Measurements from ENCODE around the gene DTX1. TPM values are rescaled to one million over a fixed set of nuclear protein-coding genes. Genes with fewer than 3 reads are reported as not detected.
"Not testable (repeated sequence)": the region's sequence is repeated elsewhere in the genome, so short reads cannot be mapped to it uniquely, and the experiment has no call there.

The DTX1 gene
- total and polyA plus RNA-seq, 4 donors, result 0.15 to 4.8 (median 2.3) TPM

GRCh38 chr12:113109872-113110599 is 53.5 kb downstream of the DTX1 start:
- no peaks in the 10 kb centered on the region for H3K36me3 ChIP-seq (ENCODE audit: control insufficient read depth in 1 of 2, insufficient read depth in 2 of 2, low read length in 1 of 2)
- H3K9me3 ChIP-seq (ENCODE audit: control insufficient read depth, low read length), result no peaks in the 10 kb centered on the region
- no peak overlapping the region for H3K27ac ChIP-seq (ENCODE audit: low read depth in 1 of 2, low read length in 2 of 2)
- peak in 1 of 2 donors; percentile 18 for DNase-seq
- no peaks in the 10 kb centered on the region for H3K27me3 ChIP-seq (ENCODE audit: control insufficient read depth in 1 of 2, insufficient read depth in 2 of 2, low read length in 1 of 2)
- no peak overlapping the region for H3K4me3 ChIP-seq (ENCODE audit: low read length in 2 of 2)
- 58 to 67% methylated on average over 7 of the region's 7 CpGs for WGBS, 2 donors
- no peak for ATAC-seq (ENCODE audit: low FRiP score)
- intact Hi-C loops (cut with DNase I), result no loop called here
- H3K4me1 ChIP-seq (ENCODE audit: control insufficient read depth in 1 of 2, insufficient read depth in 2 of 2, low read length in 2 of 2), result no peaks in the 10 kb centered on the region

GRCh38 chr12:113111247-113111646 is 54.7 kb downstream of the DTX1 start:
- ATAC-seq (ENCODE audit: low FRiP score), result no peak
- H3K27ac ChIP-seq (ENCODE audit: low read depth in 1 of 2, low read length in 2 of 2), result no peak overlapping the region
- no peak for DNase-seq
- intact Hi-C loops (cut with DNase I), result no loop called here
- no peaks in the 10 kb centered on the region for H3K36me3 ChIP-seq (ENCODE audit: control insufficient read depth in 1 of 2, insufficient read depth in 2 of 2, low read length in 1 of 2)
- WGBS, 2 donors, result 79 to 88% methylated on average over 3 of the region's 3 CpGs
- H3K4me3 ChIP-seq (ENCODE audit: low read length in 2 of 2), result no peak overlapping the region
- no peaks in the 10 kb centered on the region for H3K4me1 ChIP-seq (ENCODE audit: control insufficient read depth in 1 of 2, insufficient read depth in 2 of 2, low read length in 2 of 2)
- H3K27me3 ChIP-seq (ENCODE audit: control insufficient read depth in 1 of 2, insufficient read depth in 2 of 2, low read length in 1 of 2), result no peaks in the 10 kb centered on the region
- H3K9me3 ChIP-seq (ENCODE audit: control insufficient read depth, low read length), result no peaks in the 10 kb centered on the region

GRCh38 chr12:113112043-113112899 is 55.7 kb downstream of the DTX1 start:
- no peaks in the 10 kb centered on the region for H3K4me1 ChIP-seq (ENCODE audit: control insufficient read depth in 1 of 2, insufficient read depth in 2 of 2, low read length in 2 of 2)
- H3K27ac ChIP-seq (ENCODE audit: low read depth in 1 of 2, low read length in 2 of 2), result no peak overlapping the region
- intact Hi-C loops (cut with DNase I), result no loop called here
- DNase-seq (peak in 1 of 2 donors; percentile 40), ATAC-seq (ENCODE audit: low FRiP score) (no peak)
- H3K9me3 ChIP-seq (ENCODE audit: control insufficient read depth, low read length), result no peaks in the 10 kb centered on the region
- 60 to 71% methylated on average over 39 of the region's 39 CpGs for WGBS, 2 donors
- no peaks in the 10 kb centered on the region for H3K27me3 ChIP-seq (ENCODE audit: control insufficient read depth in 1 of 2, insufficient read depth in 2 of 2, low read length in 1 of 2)
- H3K4me3 ChIP-seq (ENCODE audit: low read length in 2 of 2), result no peak overlapping the region
- no peaks in the 10 kb centered on the region for H3K36me3 ChIP-seq (ENCODE audit: control insufficient read depth in 1 of 2, insufficient read depth in 2 of 2, low read length in 1 of 2)

GRCh38 chr12:113113397-113113796 is 56.9 kb downstream of the DTX1 start:
- Histone ChIP-seq H3K27ac (ENCODE audit: low read depth in 1 of 2, low read length in 2 of 2) (no peak overlapping the region), H3K27me3 (ENCODE audit: control insufficient read depth in 1 of 2, insufficient read depth in 2 of 2, low read length in 1 of 2) (no peaks in the 10 kb centered on the region), H3K9me3 (ENCODE audit: control insufficient read depth, low read length) (no peaks in the 10 kb centered on the region), H3K36me3 (ENCODE audit: control insufficient read depth in 1 of 2, insufficient read depth in 2 of 2, low read length in 1 of 2) (no peaks in the 10 kb centered on the region), H3K4me1 (ENCODE audit: control insufficient read depth in 1 of 2, insufficient read depth in 2 of 2, low read length in 2 of 2) (no peaks in the 10 kb centered on the region), H3K4me3 (ENCODE audit: low read length in 2 of 2) (no peak overlapping the region)
- DNase-seq, result peak in 1 of 2 donors; percentile 5
- ATAC-seq (ENCODE audit: low FRiP score), result no peak
- intact Hi-C loops (cut with DNase I), result no loop called here
- WGBS, 2 donors, result 61 to 79% methylated on average over 2 of the region's 2 CpGs

- intact Hi-C loops (cut with DNase I), result no loop called here
- H3K4me3 ChIP-seq (ENCODE audit: low read length in 2 of 2), result no peak overlapping the region
- 90 to 91% methylated on average over 18 to 19 of the region's 19 CpGs for WGBS, 2 donors
- H3K36me3 ChIP-seq (ENCODE audit: control insufficient read depth in 1 of 2, insufficient read depth in 2 of 2, low read length in 1 of 2), result no peaks in the 10 kb centered on the region
- DNase-seq (no peak), ATAC-seq (ENCODE audit: low FRiP score) (no peak)
- H3K27ac ChIP-seq (ENCODE audit: low read depth in 1 of 2, low read length in 2 of 2), result no peak overlapping the region
- H3K9me3 ChIP-seq (ENCODE audit: control insufficient read depth, low read length), result no peaks in the 10 kb centered on the region
- H3K4me1 ChIP-seq (ENCODE audit: control insufficient read depth in 1 of 2, insufficient read depth in 2 of 2, low read length in 2 of 2), result no peaks in the 10 kb centered on the region
- no peaks in the 10 kb centered on the region for H3K27me3 ChIP-seq (ENCODE audit: control insufficient read depth in 1 of 2, insufficient read depth in 2 of 2, low read length in 1 of 2)
Measured at GRCh38 chr12:113114447-113115178, 58.1 kb downstream of the DTX1 start.

- no peaks in the 10 kb centered on the region for H3K9me3 ChIP-seq (ENCODE audit: control insufficient read depth, low read length)
- WGBS, 2 donors, result 82 to 87% methylated on average over 22 of the region's 22 CpGs
- ATAC-seq (ENCODE audit: low FRiP score) (no peak), DNase-seq (no peak)
- intact Hi-C loops (cut with DNase I), result no loop called here
- no peak overlapping the region for H3K27ac ChIP-seq (ENCODE audit: low read depth in 1 of 2, low read length in 2 of 2)
- no peaks in the 10 kb centered on the region for H3K36me3 ChIP-seq (ENCODE audit: control insufficient read depth in 1 of 2, insufficient read depth in 2 of 2, low read length in 1 of 2)
- H3K4me1 ChIP-seq (ENCODE audit: control insufficient read depth in 1 of 2, insufficient read depth in 2 of 2, low read length in 2 of 2), result no peaks in the 10 kb centered on the region
- H3K27me3 ChIP-seq (ENCODE audit: control insufficient read depth in 1 of 2, insufficient read depth in 2 of 2, low read length in 1 of 2), result no peaks in the 10 kb centered on the region
- no peak overlapping the region for H3K4me3 ChIP-seq (ENCODE audit: low read length in 2 of 2)
Measured at GRCh38 chr12:113115455-113116126, 59.1 kb downstream of the DTX1 start.

- H3K27ac ChIP-seq (ENCODE audit: low read depth in 1 of 2, low read length in 2 of 2), result no peak overlapping the region
- ATAC-seq (ENCODE audit: low FRiP score) (no peak), DNase-seq (no peak)
- H3K27me3 ChIP-seq (ENCODE audit: control insufficient read depth in 1 of 2, insufficient read depth in 2 of 2, low read length in 1 of 2), result no peaks in the 10 kb centered on the region
- no peaks in the 10 kb centered on the region for H3K4me1 ChIP-seq (ENCODE audit: control insufficient read depth in 1 of 2, insufficient read depth in 2 of 2, low read length in 2 of 2)
- 40 to 56% methylated on average over 6 of the region's 6 CpGs for WGBS, 2 donors
- H3K4me3 ChIP-seq (ENCODE audit: low read length in 2 of 2), result no peak overlapping the region
- intact Hi-C loops (cut with DNase I), result no loop called here
- H3K9me3 ChIP-seq (ENCODE audit: control insufficient read depth, low read length), result no peaks in the 10 kb centered on the region
- no peaks in the 10 kb centered on the region for H3K36me3 ChIP-seq (ENCODE audit: control insufficient read depth in 1 of 2, insufficient read depth in 2 of 2, low read length in 1 of 2)
Measured at GRCh38 chr12:113116875-113117274, 60.3 kb downstream of the DTX1 start.

- H3K4me1 ChIP-seq (ENCODE audit: control insufficient read depth in 1 of 2, insufficient read depth in 2 of 2, low read length in 2 of 2); DNase-seq; ATAC-seq (ENCODE audit: low FRiP score); H3K27me3 ChIP-seq (ENCODE audit: control insufficient read depth in 1 of 2, insufficient read depth in 2 of 2, low read length in 1 of 2); H3K27ac ChIP-seq (ENCODE audit: low read depth in 1 of 2, low read length in 2 of 2); H3K4me3 ChIP-seq (ENCODE audit: low read length in 2 of 2); H3K36me3 ChIP-seq (ENCODE audit: control insufficient read depth in 1 of 2, insufficient read depth in 2 of 2, low read length in 1 of 2); H3K9me3 ChIP-seq (ENCODE audit: control insufficient read depth, low read length); intact Hi-C loops (cut with DNase I): not testable (repeated sequence)
- WGBS, 2 donors, result 62 to 67% methylated on average over 8 of the region's 8 CpGs
Measured at GRCh38 chr12:113117684-113118083, 61.2 kb downstream of the DTX1 start.
